ENCODE data around the gene IGSF9B. TPM values are rescaled to one million over a fixed set of nuclear protein-coding genes. Genes with fewer than 3 reads are reported as not detected.

IGSF9B gene
- total RNA-seq, 2 experiments from 2014 or later: 96.3 to 118 TPM

GRCh38 chr11:133926466-133927246 is 30.1 kb downstream of the IGSF9B start:
- ChIA-PET POLR2A (interaction anchor here (1.3 kb wide), 1 partner anchor 12 kb away, joined by 3 read pairs; no protein-coding TSS in a partner anchor), CTCF (interaction anchor here (1.2 to 2.8 kb wide), 17 partner anchors 9 to 213 kb away, joined by 3 to 49 read pairs (median 14); partner anchors contain the start of genes IGSF9B and JAM3)
- no peak for DNase-seq
- H3K4me3 Mint-ChIP-seq: no peak overlapping the region
- no peaks in the 10 kb centered on the region for H3K27me3 Mint-ChIP-seq (ENCODE audit: low read depth)
- H3K9me3 Mint-ChIP-seq (ENCODE audit: insufficient read depth): no peaks in the 10 kb centered on the region
- ATAC-seq: no peak
- H3K4me1 Mint-ChIP-seq (ENCODE audit: low read depth): peaks cover 33% of the 10 kb centered on the region
- H3K36me3 Mint-ChIP-seq (ENCODE audit: low read depth): peaks cover 61% of the 10 kb centered on the region
- peak overlapping the region; percentile 22 for H3K27ac Mint-ChIP-seq

GRCh38 chr11:133925756-133926155 is 31.0 kb downstream of the IGSF9B start:
- H3K4me1 Mint-ChIP-seq (ENCODE audit: low read depth): peaks cover 33% of the 10 kb centered on the region
- no peaks in the 10 kb centered on the region for H3K9me3 Mint-ChIP-seq (ENCODE audit: insufficient read depth)
- DNase-seq (no peak), ATAC-seq (no peak)
- H3K27me3 Mint-ChIP-seq (ENCODE audit: low read depth): no peaks in the 10 kb centered on the region
- peaks cover 64% of the 10 kb centered on the region for H3K36me3 Mint-ChIP-seq (ENCODE audit: low read depth)
- ChIA-PET CTCF (interaction anchor here (1.0 kb wide), 1 partner anchor 108 kb away, joined by 3 read pairs; no protein-coding TSS in a partner anchor), POLR2A (no interaction called here)
- no peak overlapping the region for H3K4me3 Mint-ChIP-seq
- H3K27ac Mint-ChIP-seq: no peak overlapping the region

DNA sequence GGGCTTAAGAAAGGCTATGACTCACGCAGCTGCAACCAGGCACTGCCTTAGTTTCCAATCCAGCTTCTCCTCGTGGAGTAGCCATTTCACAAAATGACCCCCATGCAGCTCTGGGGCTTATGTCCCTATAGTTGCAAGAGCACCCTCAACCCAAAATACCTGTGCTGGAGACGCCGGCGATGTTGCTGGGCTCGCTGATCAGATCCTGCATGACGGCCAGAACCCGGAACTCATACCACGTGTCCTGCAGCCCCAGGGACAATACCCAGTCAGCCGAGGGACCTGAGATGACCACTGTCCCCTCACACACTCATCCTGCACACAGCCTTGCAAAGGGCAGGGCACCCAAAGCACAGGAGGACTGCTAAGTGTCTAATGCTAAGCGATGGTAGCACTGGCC is 32.1 kb downstream of the IGSF9B start:
- H3K4me1 Mint-ChIP-seq (ENCODE audit: low read depth): peaks cover 26% of the 10 kb centered on the region
- H3K9me3 Mint-ChIP-seq (ENCODE audit: insufficient read depth): no peaks in the 10 kb centered on the region
- POLR2A ChIA-PET: no interaction called here
- ATAC-seq: no peak
- DNase-seq: no peak
- CTCF ChIA-PET: interaction anchor here (1.0 to 1.2 kb wide), 2 partner anchors 19 to 109 kb away, joined by 3 read pairs; no protein-coding TSS in a partner anchor
- H3K27me3 Mint-ChIP-seq (ENCODE audit: low read depth): no peaks in the 10 kb centered on the region
- H3K4me3 Mint-ChIP-seq: no peak overlapping the region
- H3K36me3 Mint-ChIP-seq (ENCODE audit: low read depth): peaks cover 62% of the 10 kb centered on the region
- H3K27ac Mint-ChIP-seq: no peak overlapping the region

GRCh38 chr11:133922078-133922870 is 34.5 kb downstream of the IGSF9B start:
- H3K27me3 Mint-ChIP-seq (ENCODE audit: low read depth): no peaks in the 10 kb centered on the region
- ATAC-seq: no peak
- no peak overlapping the region for H3K27ac Mint-ChIP-seq
- no peaks in the 10 kb centered on the region for H3K9me3 Mint-ChIP-seq (ENCODE audit: insufficient read depth)
- H3K4me3 Mint-ChIP-seq: no peak overlapping the region
- CTCF ChIA-PET: interaction anchor here (1.0 to 1.5 kb wide), 3 partner anchors 11 to 123 kb away, joined by 3 to 4 read pairs (median 3); no protein-coding TSS in a partner anchor
- H3K36me3 Mint-ChIP-seq (ENCODE audit: low read depth): peaks cover 52% of the 10 kb centered on the region
- POLR2A ChIA-PET: no interaction called here
- H3K4me1 Mint-ChIP-seq (ENCODE audit: low read depth): peaks cover 2% of the 10 kb centered on the region
- no peak for DNase-seq

- CTCF ChIA-PET: interaction anchor here (1.3 kb wide), 1 partner anchor 10 kb away, joined by 3 read pairs; no protein-coding TSS in a partner anchor
- Mint-ChIP-seq H3K4me3 (no peak overlapping the region), H3K36me3 (ENCODE audit: low read depth) (peaks cover 53% of the 10 kb centered on the region), H3K27me3 (ENCODE audit: low read depth) (no peaks in the 10 kb centered on the region), H3K27ac (peak overlapping the region; percentile 13), H3K4me1 (ENCODE audit: low read depth) (no peaks in the 10 kb centered on the region), H3K9me3 (ENCODE audit: insufficient read depth) (no peaks in the 10 kb centered on the region)
- DNase-seq (no peak), ATAC-seq (no peak)
- POLR2A ChIA-PET: no interaction called here
Measured at GRCh38 chr11:133921513-133921912, 35.3 kb downstream of the IGSF9B start.

- peaks cover 54% of the 10 kb centered on the region for H3K36me3 Mint-ChIP-seq (ENCODE audit: low read depth)
- no peaks in the 10 kb centered on the region for H3K9me3 Mint-ChIP-seq (ENCODE audit: insufficient read depth)
- no peaks in the 10 kb centered on the region for H3K27me3 Mint-ChIP-seq (ENCODE audit: low read depth)
- H3K4me3 Mint-ChIP-seq: no peak overlapping the region
- POLR2A ChIA-PET: no interaction called here
- CTCF ChIA-PET: no interaction called here
- H3K27ac Mint-ChIP-seq: no peak overlapping the region
- no peak for DNase-seq
- ATAC-seq: no peak
- H3K4me1 Mint-ChIP-seq (ENCODE audit: low read depth): no peaks in the 10 kb centered on the region
Measured at GRCh38 chr11:133921026-133921425, 35.7 kb downstream of the IGSF9B start.

DNA sequence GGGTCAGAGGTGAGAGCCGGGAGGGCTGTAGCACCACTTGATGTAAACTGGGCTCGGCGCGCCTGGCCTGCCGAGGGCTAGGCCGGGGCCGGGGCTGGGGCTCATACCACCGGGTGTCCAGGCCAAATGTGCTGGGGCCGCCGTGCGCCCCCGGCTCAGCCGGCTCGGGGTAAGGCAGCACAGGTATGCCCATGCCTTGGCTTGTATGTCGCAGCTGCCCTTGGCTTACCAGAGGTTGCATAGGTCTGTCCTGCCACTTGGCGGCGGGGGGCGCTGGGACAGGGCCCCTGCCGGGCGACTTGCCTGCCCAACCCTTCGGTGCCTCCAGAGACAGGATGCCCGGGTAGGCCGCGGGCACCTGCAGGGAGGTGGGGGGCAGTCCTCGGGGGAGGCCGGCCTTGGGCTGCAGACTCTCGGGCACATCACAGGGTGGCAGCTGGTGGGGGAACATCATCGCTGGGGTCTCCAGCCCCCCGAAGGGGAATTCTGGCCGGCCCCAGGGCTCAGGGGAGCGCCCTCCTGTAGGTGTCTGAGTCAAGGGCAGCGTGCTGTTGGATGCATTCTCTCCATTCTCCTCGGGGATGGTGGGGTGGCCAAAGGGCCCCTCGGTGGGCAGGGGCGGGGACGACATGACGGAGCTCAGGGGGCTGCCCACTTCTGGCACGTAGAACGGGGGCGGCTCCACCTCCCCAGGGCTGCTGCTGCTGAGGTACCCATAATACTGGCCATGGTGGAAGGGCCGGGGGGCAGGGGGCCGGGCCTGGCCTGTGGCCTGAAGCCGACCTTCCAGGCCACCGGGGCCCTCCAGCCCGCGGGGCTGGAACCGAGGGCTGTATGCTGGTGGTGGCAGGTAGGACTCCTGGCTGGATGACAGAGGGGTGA is 36.4 kb downstream of the IGSF9B start:
- no peaks in the 10 kb centered on the region for H3K9me3 Mint-ChIP-seq (ENCODE audit: insufficient read depth)
- no peak overlapping the region for H3K4me3 Mint-ChIP-seq
- POLR2A ChIA-PET: no interaction called here
- ATAC-seq (no peak), DNase-seq (no peak)
- CTCF ChIA-PET: no interaction called here
- no peaks in the 10 kb centered on the region for H3K4me1 Mint-ChIP-seq (ENCODE audit: low read depth)
- H3K36me3 Mint-ChIP-seq (ENCODE audit: low read depth): peaks cover 48% of the 10 kb centered on the region
- H3K27me3 Mint-ChIP-seq (ENCODE audit: low read depth): no peaks in the 10 kb centered on the region
- no peak overlapping the region for H3K27ac Mint-ChIP-seq

DNA sequence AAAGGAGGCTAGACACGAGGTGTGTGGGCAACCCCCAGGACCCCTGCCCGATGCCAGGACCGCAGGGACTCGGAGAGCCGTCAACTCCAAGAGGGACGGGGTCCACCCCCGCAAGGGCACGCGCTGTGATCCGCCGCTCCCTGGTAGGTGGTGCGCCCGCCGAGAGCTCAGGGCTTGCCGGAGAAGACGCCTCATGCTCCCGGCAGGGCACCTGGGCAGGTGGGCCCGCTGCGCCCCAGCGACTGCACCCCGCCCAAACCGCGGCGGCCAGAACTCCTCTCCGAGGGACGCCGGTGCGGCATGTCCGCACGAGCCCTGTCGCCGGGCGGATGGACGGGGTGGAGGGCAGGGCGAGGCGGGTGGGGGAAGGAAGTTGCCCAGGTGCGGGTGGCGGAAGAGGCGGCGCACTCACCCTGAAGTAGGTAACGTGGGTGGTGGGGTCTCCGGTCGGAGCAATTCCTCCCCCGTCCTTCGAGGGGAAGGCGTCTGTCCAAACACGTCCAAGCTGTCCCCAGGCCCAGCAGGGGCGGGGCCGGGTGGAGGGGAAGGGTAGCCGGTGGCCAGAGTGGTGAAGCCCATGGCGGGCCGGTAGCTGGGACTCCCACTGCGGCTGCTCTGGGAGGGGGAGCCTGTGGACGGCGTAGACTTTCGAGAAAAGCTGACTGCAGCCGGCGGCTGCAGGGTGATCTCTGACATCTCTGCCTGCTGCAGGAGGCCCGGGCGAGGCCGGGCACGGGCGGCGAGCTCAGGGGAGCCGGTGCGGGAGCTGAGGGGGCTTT is 37.2 kb downstream of the IGSF9B start:
- DNase-seq: no peak
- Mint-ChIP-seq H3K4me1 (ENCODE audit: low read depth) (no peaks in the 10 kb centered on the region), H3K4me3 (no peak overlapping the region), H3K27ac (no peak overlapping the region), H3K27me3 (ENCODE audit: low read depth) (no peaks in the 10 kb centered on the region), H3K9me3 (ENCODE audit: insufficient read depth) (no peaks in the 10 kb centered on the region), H3K36me3 (ENCODE audit: low read depth) (peaks cover 44% of the 10 kb centered on the region)
- POLR2A ChIA-PET: no interaction called here
- CTCF ChIA-PET: interaction anchor here (3.8 kb wide), 1 partner anchor 8 kb away, joined by 13 read pairs; no protein-coding TSS in a partner anchor
- ATAC-seq: no peak

- no peak overlapping the region for H3K4me3 Mint-ChIP-seq
Measured at GRCh38 chr11:133918608-133919260, 38.0 kb downstream of the IGSF9B start.

DNA sequence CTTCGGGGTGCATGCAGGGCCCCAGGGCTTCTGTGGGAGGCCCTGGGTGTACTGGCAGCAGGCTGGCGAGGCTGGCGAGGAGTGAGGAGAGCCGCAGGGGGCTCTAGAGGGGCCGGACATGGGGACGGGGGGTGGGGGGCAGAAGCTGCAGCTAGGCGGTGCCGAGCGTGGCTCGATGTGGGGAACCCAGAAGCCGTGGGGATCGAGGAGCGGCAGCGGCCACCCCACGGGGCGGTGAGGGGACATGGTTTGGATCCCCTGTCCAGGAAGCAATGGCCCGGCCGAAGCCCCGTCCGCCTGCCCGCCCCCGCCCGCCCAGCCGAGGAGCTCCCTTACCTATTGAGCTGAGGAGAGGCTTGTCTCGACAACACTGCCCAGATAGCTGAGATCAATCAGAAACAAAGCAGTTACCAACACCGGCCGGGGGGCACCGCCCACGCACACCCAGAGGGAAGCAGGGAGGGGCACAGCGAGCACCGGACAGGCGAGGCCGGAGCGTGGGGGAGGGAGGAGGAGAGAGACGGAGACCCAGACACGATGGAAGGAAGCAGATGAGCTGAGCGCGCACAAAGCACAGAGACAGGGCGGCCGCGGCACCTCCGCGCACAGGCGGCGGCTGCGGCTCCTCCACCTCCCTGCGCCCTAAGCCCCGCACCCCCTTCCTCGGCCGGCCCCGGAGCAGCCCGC is 38.7 kb downstream of the IGSF9B start:
- Mint-ChIP-seq H3K9me3 (ENCODE audit: insufficient read depth) (no peaks in the 10 kb centered on the region), H3K4me1 (ENCODE audit: low read depth) (no peaks in the 10 kb centered on the region), H3K4me3 (no peak overlapping the region), H3K36me3 (ENCODE audit: low read depth) (peaks cover 45% of the 10 kb centered on the region), H3K27ac (no peak overlapping the region), H3K27me3 (ENCODE audit: low read depth) (no peaks in the 10 kb centered on the region)
- ChIA-PET POLR2A (interaction anchor here (0.6 kb wide), 1 partner anchor 31 kb away, joined by 3 read pairs; no protein-coding TSS in a partner anchor), CTCF (interaction anchor here (0.8 to 3.8 kb wide), 2 partner anchors 10 to 132 kb away, joined by 3 to 13 read pairs; no protein-coding TSS in a partner anchor)
- no peak for ATAC-seq
- DNase-seq: no peak

More at GRCh38 chr11:133918608-133919260, 38.0 kb downstream of the IGSF9B start:
- CTCF ChIA-PET: interaction anchor here (3.8 kb wide), 1 partner anchor 9 kb away, joined by 13 read pairs; no protein-coding TSS in a partner anchor
- Mint-ChIP-seq H3K36me3 (ENCODE audit: low read depth) (peaks cover 45% of the 10 kb centered on the region), H3K27ac (no peak overlapping the region), H3K4me1 (ENCODE audit: low read depth) (no peaks in the 10 kb centered on the region), H3K9me3 (ENCODE audit: insufficient read depth) (no peaks in the 10 kb centered on the region), H3K27me3 (ENCODE audit: low read depth) (no peaks in the 10 kb centered on the region)
- POLR2A ChIA-PET: interaction anchor here (0.6 kb wide), 1 partner anchor 30 kb away, joined by 3 read pairs; no protein-coding TSS in a partner anchor
- ATAC-seq (no peak), DNase-seq (no peak)

Measured in activated CD8-positive, alpha-beta T cell treated with anti-CD3 and anti-CD28 coated beads, Interleukin-2, amount 10 ng/mL, durations not matched to agents 7 days and 5 days (primary cell).